Erythroblast (primary cell): ENCODE results near the gene PNMA6E.

Experiments
- GATA1 ChIP-seq: IDR thresholded peaks from 2 replicates; pipeline ENCODE4 v1.6.1; 2011; ENCODE audit warnings: low read depth, mild to moderate bottlenecking, control low read depth, low read length, moderate library complexity
- POLR2A ChIP-seq: IDR thresholded peaks from 2 replicates; pipeline ENCODE4 v1.6.1; 2011; ENCODE audit warnings: mild to moderate bottlenecking, low read length

DNA sequence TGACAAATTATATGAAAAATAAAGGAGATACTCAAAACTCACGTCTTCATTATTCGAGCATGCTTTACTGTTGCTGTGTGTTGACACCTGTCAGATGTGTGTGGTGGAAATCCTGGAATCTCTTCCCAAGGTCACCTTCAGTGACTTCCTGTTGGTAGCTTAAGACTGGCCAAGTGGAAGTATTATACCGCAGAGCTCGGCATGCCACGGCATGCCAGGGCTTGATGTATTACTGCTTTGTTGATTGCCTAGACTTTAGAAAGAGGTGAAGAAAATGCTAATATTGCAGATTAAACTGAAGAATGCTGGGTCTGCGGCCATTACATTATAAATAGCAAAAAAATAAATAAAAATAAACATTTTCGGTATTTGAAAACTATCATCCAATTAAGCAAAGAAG, 40.1 kb upstream of the PNMA6E start:
- TF ChIP-seq POLR2A = no peak
- TF ChIP-seq GATA1 = no peak
